ENCODE data around the gene WDFY4.

WDFY4 gene

GRCh38 chr10:48880016-48880705 lies 195.5 kb downstream of the WDFY4 start:
- H3K4me3 ChIP-seq (ENCODE audit: low read depth, low read length) = no peak overlapping the region
- in situ Hi-C loops (cut with HindIII; ENCODE audit: low sequenced_read_pairs) = loop anchor here (25.0 kb wide), 1 partner anchor 168 kb away; no protein-coding TSS in a partner anchor
- no peak for DNase-seq (ENCODE audit: low read depth)
- no peak for TF ChIP-seq CTCF (IDR thresholded peaks at IDR 0.05; ENCODE audit: low read depth, low read length, missing control alignments)

- in situ Hi-C loops (cut with HindIII; ENCODE audit: low sequenced_read_pairs) = loop anchor here (25.0 kb wide), 1 partner anchor 170 kb away; no protein-coding TSS in a partner anchor
- no peak for DNase-seq (ENCODE audit: low read depth)
- TF ChIP-seq CTCF (IDR thresholded peaks at IDR 0.05; ENCODE audit: low read depth, low read length, missing control alignments) = no peak
- H3K4me3 ChIP-seq (ENCODE audit: low read depth, low read length) = no peak overlapping the region
Observed at GRCh38 chr10:48881937-48882336, 197.3 kb downstream of the WDFY4 start.

- in situ Hi-C loops (cut with HindIII; ENCODE audit: low sequenced_read_pairs) = loop anchor here (25.0 kb wide), 1 partner anchor 171 kb away; no protein-coding TSS in a partner anchor
- DNase-seq (ENCODE audit: low read depth) = no peak
- no peak for TF ChIP-seq CTCF (IDR thresholded peaks at IDR 0.05; ENCODE audit: low read depth, low read length, missing control alignments)
- H3K4me3 ChIP-seq (ENCODE audit: low read depth, low read length) = no peak overlapping the region
Observed at GRCh38 chr10:48882881-48883280, 198.2 kb downstream of the WDFY4 start.

- H3K4me3 ChIP-seq (ENCODE audit: low read depth, low read length) = no peak overlapping the region
- TF ChIP-seq CTCF (IDR thresholded peaks at IDR 0.05; ENCODE audit: low read depth, low read length, missing control alignments) = no peak
- no peak for DNase-seq (ENCODE audit: low read depth)
- in situ Hi-C loops (cut with HindIII; ENCODE audit: low sequenced_read_pairs) = loop anchor here (25.0 kb wide), 1 partner anchor 171 kb away; no protein-coding TSS in a partner anchor
Observed at GRCh38 chr10:48883701-48884100, 199.0 kb downstream of the WDFY4 start.

GRCh38 chr10:48884179-48885045 lies 199.7 kb downstream of the WDFY4 start:
- in situ Hi-C loops (cut with HindIII; ENCODE audit: low sequenced_read_pairs) = loop anchor here (25.0 kb wide), 1 partner anchor 172 kb away; no protein-coding TSS in a partner anchor
- H3K4me3 ChIP-seq (ENCODE audit: low read depth, low read length) = no peak overlapping the region
- no peak for TF ChIP-seq CTCF (IDR thresholded peaks at IDR 0.05; ENCODE audit: low read depth, low read length, missing control alignments)
- no peak for DNase-seq (ENCODE audit: low read depth)

GRCh38 chr10:48885376-48885775 lies 200.7 kb downstream of the WDFY4 start:
- peak; percentile 1 for DNase-seq (ENCODE audit: low read depth)
- TF ChIP-seq CTCF (IDR thresholded peaks at IDR 0.05; ENCODE audit: low read depth, low read length, missing control alignments) = peak; percentile 43
- H3K4me3 ChIP-seq (ENCODE audit: low read depth, low read length) = no peak overlapping the region
- in situ Hi-C loops (cut with HindIII; ENCODE audit: low sequenced_read_pairs) = loop anchor here (25.0 kb wide), 1 partner anchor 173 kb away; no protein-coding TSS in a partner anchor
